Stimulated activated CD4-positive, alpha-beta T cell treated with anti-CD3 and anti-CD28 coated beads, Interleukin-12 subunit alpha, Interleukin-12 subunit beta, amount 100 ng/mL, for 48 hours (primary cell): ENCODE measurements around the gene SGIP1.

Experiments used
- DNase-seq, 3 donors: peaks; one replicate each; pipeline ENCODE4 v3.0.0-alpha.2; 2020; ENCODE audit warnings: low read depth in 2 of 3, low spot score in 1 of 3

The SGIP1 gene

GRCh38 chr1:66520655-66521054 is 13.3 kb upstream of the SGIP1 start:
- no peak for DNase-seq

DNA sequence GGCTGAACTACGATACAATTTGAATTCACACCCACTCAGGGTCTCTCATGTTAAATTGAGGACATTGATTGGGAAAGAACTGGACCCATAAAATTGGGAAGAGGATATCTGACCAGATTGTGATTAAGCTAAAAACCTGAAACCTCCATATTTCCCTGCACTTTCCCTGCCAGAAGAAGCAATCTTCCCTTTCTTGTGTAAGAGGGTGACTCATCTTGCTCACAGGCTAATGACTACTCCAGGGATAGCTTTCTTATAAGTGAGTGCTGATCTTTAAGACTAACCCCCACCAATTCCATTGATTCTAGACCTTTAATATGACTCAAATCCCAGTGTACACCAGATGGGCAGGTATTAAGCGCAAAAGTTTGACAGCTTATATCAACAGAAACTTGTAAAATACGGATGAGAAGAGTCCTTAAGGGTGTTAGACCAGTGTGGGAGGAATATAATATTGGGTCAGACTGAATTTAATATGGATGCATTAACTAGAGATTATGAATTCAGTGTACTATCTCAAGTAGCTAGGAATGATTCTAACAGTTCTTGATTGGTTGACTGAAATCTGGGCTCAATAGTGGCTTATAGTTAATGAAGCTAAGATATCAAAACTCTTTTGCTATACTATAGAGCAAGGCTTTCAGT is 12.1 kb upstream of the SGIP1 start:
- no peak for DNase-seq

DNA sequence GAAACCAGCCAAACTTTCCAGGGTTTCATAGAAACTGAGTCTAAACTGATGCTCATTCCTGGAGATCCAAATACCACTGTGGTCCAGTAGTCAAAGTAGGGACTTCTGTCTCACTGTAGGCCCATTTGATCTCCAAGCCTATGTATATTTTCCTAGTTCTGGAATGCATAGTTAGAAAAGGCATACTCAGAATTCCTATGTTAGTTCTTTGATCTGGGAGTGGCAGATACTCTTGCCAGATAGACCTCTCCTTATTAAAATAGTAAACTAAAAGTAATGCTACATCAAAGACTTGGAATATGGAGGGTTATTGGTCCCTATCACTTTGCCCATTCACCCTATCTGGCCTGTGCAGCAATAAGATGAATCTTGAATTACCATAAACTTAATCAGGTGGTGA is 10.4 kb upstream of the SGIP1 start:
- DNase-seq: no peak

DNA sequence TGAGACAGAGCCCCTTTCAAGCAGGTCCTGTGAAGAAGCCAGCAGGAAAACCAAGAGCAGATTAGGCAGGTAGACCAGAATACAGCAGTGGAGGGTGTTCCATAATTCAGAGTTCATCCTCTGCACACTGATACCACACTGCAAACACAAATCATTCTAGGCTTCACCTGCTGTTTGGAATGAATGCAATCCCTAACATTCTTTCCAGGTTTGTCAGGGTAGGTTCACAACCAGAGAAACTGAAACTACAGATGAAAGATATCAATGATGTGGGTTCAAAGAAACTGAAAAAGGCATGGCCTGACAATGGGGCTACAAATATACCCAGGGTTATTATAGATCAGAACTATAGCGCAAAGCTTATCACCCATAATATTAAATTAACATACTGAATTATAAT is 8.9 kb upstream of the SGIP1 start:
- no peak for DNase-seq

DNA sequence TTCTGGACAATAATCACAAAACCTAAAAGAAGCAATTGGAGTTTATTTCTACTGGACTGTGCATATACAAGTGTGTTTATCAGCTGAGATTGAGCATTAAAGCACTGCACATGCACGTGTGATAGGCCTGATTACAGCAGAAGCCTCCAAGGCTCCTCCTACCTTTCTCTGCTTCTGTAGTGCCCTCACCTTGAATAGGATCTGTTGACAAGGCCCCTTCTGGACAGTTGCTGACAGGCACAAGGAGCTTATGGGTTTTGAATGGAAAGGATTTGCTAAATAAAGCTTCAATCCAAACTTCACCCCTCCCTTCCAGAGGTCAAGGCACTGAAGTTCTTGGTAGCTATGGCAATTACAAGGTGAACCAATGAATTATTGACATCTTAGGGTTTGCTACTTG is 7.9 kb upstream of the SGIP1 start:
- DNase-seq: no peak

DNA sequence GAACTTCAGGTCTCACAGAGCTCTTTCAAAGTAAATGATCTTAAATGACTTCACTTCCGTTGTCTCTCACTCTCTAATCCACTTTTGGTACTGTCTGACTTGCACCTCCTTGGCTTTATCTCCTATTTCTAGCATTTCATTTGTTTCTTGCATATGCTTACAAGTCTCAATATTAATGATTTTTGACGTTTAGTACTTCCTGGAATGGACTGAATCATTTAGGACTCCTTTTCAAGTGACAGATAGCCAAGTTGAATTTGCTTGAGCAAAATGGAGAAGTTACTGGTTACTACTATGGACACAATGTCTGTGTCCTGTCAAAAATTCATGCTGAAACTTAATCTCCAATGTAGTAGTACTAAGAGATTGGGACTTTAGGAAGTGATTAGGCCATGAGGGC is 7.0 kb upstream of the SGIP1 start:
- DNase-seq: no peak

DNA sequence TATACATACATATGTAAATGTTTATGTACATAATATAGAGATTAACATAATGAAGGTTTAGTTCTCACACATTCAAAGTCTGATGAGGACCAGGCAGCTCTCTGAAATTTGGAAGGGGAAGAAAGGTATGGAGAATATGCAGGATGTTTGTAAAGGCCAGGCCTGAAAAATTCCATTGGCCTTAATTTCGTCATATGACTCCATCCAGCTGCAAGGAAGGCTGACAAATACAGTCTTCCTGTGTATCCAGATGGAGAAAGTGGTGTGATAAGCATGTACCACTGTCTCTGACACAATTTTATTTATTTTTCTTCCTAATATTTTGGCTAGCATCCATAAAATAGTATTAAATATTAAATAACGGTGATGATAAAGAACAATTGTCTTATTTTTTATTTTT is 6.3 kb upstream of the SGIP1 start:
- no peak for DNase-seq

GRCh38 chr1:66528580-66528979 is 5.4 kb upstream of the SGIP1 start:
- DNase-seq: no peak

DNA sequence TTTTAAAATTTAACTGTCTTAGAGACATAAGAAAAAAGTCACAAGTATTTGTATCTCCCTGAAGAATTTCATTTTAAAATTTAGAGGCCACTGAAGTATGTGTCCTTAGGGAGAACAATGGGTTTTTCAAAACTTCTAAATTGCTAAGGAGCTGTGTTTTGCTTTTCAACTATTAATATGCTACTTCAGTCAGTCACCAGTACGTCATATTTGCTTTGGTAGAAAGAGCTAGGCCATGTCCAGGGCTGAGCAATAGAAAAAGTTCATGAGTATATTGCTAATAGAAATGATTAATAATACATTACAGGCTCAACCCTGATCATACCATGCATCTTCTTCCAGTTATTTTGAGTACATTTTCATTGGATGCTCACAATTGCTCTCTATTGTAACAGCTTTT is 1.7 kb upstream of the SGIP1 start:
- DNase-seq: no peak

GRCh38 chr1:66532798-66533783 is 862 bp upstream of the SGIP1 start:
- DNase-seq: no peak

DNA sequence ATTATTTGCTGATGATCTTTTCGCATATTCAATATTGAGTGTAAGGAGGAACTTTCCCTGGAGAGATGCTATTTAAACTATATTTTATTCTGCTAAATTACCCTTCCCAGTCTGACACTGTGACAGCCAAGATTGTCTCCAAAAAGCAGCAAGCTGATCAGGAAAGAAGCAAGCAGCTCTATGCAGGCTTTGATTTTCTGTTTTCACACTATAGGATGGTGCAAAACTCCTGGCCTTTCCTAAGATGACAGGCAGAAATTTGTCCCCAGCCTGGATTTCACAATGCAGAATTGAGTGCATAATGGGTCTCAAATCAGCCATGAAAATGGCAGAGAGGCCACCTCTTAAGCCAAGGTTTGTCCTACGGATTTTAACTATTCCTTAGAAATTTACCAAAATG is 1.1 kb downstream of the SGIP1 start:
- DNase-seq: no peak

DNA sequence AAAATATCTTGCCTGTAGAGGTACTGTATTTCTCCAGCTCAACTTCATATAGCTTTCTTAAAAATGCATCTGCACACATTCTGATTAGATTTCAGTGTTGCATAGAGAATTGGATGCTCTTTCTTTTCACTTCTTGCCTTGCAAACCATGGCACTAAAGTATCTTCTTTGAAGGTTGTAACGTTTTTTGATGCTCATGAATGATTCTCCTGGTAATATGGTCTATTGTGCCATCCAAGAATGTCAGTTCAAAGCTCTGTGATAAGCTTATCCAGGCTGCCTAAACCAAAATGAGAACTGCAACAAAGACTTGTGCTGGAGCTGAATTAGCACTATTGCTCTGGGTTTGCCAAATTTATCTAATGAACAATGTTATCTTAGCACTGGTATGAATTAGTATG is 1.9 kb downstream of the SGIP1 start:
- no peak for DNase-seq

GRCh38 chr1:66537718-66538117 is 3.8 kb downstream of the SGIP1 start:
- no peak for DNase-seq

- DNase-seq: no peak
These were observed 5.5 kb downstream of the SGIP1 start for GRCh38 chr1:66539491-66539890.

DNA sequence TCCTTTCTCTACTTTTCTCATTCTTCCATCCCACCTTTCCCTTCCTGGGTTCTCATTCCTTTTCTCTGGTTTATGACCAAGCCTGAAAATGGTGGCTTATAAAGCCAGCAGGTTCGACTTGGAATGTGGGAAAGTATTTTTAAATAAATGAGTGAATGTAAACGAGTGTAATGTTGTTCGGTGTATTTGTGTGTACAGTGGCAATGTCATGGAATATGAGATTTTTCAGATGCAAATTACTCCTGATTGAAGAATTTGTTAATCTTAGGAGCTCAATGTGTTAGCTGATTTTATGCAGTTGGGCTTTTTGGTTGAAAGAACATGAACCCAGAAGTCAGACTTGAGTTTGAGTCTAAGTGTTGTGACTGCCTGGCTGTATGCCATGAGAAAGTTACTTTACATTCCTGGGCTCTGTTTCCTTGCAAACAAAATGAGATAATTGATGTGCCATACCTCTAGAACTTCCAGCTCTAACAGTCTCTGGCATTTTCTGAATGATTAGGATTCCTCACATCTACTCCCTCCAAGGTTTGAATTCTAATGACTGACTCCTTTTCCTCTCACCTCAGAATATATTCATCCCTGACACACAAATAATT is 6.6 kb downstream of the SGIP1 start:
- no peak for DNase-seq

DNA sequence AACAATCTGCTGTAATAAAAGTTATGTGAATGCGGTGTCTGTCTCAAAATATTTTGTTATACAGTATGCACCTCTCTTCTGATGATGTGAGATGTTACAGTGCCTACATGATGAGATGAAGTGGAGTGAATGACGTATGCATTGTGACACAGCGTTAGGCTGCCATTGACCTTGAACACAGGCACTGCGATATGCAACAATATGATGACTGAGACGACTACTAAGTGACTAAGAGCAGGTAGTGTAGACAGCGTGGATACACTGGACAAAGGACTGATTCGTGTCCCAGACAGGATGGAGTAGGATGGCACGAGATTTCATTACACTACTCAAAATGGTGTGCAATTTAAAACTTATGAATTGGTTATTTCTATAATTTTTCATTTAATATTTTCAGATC is 8.4 kb downstream of the SGIP1 start:
- DNase-seq: no peak

DNA sequence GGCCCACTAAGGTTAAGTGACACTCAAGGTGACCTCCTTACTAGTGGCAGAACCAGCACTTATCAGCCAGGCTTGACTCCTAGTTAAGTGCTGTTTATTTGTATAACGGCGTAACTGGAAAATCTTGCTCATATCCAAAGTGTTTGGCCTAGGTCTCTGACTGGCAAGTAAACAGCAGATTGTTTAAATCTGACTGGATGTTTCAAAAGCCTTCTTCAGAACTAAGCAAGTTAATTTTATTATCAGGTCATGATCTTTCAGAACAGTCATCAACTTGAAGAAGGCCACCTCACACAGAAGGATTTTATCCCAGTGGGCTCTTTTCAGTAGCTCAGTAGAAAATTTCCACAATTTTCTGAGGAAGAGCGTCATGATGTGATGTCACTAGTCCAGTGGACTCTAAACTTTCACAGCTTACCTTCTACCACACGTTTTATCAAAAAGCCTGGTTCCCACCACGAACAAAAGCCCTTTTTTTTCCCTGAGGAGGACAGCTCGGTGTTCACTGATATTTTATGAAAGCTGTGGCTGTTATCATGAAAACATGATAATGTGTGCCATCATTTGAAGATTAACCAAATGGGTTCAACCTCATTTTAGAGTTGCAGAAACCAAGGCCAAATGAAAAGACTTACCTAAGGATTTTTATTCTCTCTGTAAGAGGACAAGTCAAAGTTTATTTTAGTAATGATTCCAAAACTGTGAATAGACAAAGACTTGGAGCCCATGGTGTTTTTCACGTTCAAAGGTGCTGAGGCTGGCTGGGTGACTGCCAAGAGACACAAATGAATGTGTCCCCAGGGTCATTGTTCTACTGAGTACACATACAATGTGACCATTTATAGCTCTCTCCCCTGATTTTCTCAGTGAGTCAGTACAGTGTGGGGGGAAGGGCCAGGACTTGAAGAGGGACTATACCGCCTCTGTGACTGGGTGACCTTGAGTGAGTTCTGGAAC is 9.1 kb downstream of the SGIP1 start:
- no peak for DNase-seq

- DNase-seq: no peak
These were observed 12.3 kb downstream of the SGIP1 start for GRCh38 chr1:66546047-66546810.

DNA sequence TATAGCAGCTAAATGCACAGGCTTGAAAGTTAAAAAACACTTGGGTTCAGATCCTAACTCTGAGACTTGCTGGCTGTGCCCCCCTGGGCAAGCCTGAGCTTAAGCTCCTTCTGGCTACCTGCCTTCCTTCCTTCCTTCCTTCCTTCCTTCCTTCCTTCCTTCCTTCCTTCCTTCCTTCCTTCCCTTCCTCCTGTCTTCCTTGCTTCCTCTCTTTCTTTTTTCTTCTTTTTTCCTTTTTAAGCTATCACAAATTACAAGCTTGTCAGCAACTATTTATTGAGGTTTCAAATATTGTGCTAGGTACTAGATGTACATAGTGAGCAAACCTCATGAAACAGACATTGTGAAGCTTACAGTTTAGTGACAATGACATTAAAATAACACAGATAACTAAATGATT is 15.1 kb downstream of the SGIP1 start:
- DNase-seq: no peak

DNA sequence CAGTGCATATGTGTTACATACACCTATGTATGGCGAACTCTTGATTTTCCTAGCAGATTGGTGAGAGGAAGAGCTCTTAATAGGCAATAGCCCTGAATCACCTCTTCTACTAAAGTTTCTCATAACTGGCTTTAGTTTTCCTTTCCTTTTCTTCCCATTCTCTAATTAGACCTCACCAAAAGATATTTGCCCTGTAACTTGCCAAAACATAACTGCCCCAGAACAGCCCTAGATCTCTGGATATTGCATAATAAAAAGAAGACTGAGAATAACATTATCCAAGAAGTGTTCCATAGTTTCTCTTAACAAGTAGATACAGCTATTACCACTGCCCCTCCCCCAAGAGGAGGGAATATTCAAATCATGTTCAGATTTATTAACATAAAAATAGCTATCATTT is 16.3 kb downstream of the SGIP1 start:
- DNase-seq: no peak
